Activated CD4-positive, alpha-beta T cell treated with anti-CD3 and anti-CD28 coated beads, Interleukin-2, Interleukin-6, amounts not matched to agents 100 ng/mL and 50 ng/mL, durations not matched to agents 16 hours and 8 hours (primary cell): ENCODE data around the gene STARD8.
"Not testable (repeated sequence)": the region's sequence is repeated elsewhere in the genome, so short reads cannot be mapped to it uniquely, and the experiment has no call there.

Experiments used
- DNase-seq: peaks from one replicate; pipeline ENCODE4 v3.0.0-alpha.2; 2020

Gene STARD8

DNA sequence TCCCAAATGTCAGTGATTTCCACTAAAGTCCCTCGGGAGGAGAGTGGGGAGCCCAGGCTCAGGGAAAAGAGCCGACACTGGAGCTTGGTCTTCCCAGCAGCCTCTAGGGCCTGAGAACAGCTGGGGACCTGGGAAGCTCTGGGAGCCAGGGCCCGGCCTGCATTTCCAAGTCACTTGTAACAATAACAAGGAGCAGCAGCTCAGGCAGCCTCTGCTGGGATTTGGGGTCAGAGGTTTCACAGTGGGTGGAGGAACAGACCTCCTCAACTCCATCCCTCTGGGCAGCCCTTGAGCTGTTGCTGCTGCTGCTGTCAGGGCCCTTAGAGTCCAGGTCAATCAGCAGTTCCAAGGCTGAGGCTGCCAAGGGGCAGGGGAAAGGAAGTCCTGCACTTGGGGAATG, 11.1 kb downstream of the STARD8 start:
- no peak for DNase-seq

DNA sequence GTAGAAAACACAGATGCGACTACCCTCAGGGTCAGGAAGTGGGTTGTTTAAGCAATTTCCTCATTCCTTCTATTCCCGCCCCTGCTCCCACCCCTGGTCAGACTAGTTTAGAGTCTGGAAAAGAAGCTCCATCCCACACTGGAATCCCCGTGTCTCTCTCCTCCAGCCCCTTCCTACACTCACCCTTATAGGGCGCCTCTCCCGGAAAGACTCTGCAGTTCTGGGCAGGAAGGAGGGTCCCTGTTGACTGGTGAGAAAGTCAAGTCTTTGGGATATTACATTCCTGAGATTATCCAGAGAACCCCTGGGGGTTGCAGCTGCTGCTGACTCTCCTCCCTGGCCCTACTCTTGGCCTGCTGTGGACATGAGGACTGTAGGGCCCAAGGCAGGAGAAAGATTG, 11.9 kb downstream of the STARD8 start:
- DNase-seq = no peak

DNA sequence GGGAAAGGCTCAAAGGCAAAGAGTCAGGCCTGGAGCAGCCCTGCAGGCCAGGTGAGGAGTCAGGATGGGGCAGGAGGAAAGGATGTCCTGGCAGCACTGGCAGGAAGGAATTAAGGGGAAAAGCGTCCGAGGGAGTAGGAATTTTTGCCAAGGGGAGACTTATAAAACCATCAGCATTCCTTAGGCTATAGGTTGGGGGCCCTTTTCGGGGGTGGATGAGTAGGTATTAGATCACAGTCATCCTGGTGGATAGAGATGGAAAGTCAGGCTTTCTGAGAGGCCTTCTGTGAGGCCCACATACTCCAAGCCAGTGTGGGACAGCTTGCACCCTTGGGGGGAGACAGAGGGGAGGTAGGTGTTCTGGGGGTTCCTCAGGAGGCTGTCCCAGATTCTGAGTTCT, 12.3 kb downstream of the STARD8 start:
- DNase-seq = no peak

DNA sequence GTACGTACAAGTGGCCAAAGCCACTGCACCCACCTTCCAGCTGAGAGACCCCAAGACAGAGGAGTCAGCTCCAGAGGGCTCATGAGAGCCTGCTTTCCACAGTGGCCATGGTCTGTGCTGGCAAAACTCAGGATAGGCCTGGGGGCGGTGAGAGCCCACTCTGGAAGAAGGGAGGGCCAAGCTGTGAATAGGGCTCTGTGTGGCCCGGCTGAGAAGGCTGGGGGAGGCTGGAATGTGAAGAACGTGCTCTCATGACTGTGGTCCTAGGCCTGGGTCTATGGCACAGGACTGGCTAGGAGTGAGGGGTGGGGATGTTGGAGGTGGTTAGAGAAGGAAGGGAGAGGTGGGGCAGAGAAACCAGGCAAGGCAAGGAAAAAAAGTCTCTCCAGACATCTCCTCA, 13.3 kb downstream of the STARD8 start:
- no peak for DNase-seq

DNA sequence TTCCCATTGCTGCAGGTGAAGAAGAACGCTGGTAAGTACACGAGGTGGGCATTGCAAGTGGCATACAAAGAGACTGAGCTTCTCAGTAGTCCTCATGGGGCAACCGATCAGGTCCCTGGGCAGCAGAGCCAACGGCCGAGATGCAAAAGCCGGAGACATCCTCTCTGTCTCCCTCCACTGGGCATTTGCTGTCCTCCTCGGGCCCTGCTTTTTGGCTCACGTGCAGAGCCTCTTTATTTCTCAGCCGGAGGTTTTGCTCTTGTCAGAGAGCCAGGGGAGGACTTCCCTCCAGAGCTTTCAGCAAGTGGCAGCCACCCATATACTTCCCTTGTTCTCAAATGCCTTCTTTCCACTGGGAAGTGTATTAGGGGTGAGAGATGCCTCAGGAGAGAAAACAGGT, 18.0 kb downstream of the STARD8 start:
- no peak for DNase-seq

DNA sequence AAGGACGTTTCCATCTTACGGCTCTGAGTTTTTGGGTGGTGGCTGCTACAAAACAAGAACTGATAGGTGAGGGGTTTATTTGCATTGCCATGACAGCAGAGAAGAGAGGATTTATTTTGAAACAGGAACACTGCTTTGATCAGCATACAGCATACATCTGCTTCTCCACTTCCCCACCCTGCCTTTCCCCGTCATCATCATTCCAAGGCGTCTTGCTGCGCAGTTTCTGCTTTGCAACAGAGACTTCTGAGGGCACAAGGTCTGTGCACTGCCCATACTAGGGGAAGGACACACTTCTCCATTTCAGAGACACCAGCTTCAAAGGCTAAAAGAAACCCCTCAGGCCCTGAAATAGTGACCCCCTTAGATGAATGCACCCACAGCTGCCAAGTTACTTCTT, 19.1 kb downstream of the STARD8 start:
- DNase-seq = no peak

DNA sequence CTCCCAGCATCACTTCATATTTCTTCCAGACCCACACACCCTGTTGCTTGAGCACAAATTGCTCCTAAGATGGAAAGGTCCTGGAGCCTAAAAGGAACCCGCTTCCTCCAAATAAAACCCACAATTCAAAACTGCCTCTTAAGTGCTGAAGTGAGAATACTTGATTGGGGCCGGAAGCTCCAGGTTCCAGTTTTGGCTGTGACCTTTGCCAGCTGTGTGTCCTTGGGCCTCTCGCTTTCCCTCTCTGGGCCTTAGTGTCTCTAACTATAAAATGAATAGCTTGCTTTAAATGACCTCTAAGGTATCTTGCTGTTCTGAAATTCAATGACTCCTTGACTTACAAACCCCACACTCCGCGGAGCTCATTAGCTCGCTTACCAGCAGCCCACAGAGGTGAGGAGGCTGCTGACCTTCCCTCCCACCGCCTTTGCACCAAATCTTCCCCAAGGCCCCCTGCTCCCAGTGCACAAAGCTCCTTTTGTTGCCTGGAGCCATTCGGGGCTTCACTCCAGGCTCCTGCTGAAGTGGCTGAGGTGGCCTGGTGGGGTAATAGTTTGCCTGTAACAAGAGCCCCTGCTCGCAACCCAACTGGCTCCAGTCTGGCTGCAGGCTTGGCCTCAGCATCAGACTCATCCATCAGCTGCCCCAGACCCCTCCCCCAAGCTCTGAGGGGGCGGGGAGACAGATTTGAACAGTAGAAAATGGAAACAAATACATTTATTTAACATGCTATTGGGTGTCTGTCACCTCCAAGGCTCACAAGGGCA, 21.8 kb downstream of the STARD8 start:
- no peak for DNase-seq

DNA sequence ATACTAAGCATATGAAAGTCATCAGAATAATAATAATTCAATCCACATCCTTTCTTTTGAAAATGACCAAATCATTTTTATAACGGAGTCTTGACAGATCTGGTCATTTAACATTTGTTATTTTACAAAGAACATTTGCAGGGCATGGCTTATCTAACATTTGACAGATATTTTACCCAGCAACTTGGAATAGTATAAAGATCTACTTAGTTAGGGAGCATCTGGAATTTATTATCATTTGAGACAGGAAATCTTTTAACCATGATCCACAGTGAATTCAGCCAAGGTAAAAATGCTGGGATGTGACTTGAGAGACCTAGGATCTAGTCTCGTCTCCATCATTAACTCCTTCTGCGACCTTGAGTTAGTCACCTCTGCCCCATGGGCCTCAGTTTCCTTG, 22.4 kb downstream of the STARD8 start:
- no peak for DNase-seq

DNA sequence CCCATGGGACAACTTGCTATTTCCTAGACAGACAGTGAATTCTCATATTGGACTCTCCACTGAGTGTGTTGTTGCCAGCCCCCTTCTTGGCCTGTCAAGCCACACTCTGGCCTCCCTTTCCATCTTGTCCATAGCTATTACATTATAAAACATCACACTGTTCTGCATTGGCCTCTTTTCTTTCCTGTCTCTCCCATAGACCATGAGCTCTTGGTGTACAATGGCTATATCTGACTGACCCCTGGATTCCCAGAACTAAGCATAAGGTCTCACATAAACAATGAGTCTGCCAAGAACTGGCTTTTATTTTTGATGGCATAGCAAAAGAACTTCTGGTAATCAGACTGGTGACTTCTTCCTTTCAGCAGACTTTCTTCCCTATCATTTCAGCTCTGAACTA, 23.8 kb downstream of the STARD8 start:
- no peak for DNase-seq

DNA sequence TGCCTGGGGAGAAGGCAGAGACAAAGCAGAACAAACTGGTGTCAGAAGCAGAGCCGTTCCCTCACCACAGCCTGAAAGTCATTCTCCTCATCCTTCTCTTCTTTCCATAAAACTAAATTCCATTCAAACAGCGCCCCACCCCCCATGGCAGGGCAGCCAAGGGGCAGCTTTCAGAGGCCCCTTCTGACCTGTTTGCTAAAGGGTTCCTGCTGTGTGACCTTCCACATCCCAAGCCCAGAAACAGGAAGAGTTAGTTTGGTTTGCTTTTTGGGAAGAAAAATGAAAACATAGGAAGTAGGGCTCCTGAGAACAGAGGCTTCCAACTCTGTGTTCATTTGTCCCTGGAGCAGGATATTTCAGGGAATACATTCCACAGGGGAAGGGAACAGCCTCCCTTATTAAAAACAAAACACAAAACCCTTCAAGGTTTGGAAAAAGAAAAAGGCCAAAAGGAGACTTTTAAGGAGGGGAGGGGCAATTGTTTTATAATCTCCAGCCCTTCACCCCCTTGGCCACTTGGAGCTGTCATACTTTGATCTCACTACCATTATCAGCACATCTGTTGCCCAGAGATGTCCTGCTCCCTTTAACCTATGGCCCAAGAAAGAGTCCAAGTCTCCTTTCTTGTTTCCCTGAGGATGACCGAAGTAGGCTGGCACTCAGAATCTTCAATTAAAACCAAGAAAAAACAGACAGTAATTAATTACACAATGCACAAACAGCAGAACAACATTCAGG, 25.3 kb downstream of the STARD8 start:
- DNase-seq = no peak

DNA sequence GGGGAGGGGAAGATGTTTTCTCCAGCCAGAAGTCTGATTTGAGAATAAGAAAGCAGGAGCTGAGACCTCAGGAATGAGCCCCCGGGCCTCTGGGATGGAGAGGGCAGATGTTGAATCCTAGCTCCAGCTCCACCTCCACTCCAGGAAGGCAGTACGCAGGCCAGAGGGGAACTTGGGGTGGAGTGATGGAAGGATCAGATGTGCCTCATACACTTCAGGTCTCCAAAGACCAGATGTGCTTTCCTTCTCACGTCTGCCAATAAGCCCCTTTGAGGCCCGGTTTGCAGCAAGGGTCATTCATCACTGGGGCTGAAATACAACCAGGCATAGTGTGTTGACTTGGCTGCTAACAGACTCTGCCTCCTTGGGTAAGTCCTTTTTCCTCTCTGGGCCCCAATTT, 28.1 kb downstream of the STARD8 start:
- no peak for DNase-seq

DNA sequence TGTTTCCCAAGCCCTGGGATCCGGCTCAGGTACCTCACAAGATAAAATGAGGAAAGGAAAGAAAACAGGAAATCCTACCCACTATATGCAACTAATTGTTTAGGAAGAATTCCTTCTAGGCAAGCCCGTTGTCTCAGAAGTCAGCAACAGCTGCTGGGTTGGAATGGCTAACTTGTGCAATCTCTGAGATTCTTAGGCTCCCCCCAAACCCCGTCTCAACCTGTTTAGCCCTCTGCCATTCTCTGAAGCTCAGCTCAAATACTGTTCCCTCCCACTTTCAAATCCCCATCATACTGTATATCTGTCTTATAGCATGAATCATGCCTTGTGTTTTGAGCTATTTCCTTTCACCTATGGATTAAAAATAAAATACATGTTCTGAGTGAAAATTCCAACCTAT, 28.9 kb downstream of the STARD8 start:
- no peak for DNase-seq

DNA sequence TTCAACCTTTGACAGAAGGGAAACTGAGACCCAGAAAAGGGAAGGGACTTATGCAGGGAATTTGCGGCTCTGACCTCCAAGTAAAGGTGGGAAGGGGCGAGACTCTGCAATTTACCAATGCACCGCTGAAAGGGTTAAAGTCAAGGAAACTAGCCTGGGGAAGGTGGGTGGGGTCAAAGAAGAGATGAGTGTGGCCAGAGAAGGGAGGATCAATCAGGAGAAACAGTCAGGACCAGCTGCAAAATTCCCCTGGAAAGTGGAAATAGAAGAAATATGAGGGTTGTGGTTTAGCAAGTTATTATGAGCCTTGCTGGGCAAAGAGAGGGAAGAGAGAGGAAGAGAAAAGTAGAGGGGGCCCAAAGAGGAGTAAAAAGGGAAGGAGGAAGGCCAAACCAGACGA, 30.5 kb downstream of the STARD8 start:
- DNase-seq = no peak

DNA sequence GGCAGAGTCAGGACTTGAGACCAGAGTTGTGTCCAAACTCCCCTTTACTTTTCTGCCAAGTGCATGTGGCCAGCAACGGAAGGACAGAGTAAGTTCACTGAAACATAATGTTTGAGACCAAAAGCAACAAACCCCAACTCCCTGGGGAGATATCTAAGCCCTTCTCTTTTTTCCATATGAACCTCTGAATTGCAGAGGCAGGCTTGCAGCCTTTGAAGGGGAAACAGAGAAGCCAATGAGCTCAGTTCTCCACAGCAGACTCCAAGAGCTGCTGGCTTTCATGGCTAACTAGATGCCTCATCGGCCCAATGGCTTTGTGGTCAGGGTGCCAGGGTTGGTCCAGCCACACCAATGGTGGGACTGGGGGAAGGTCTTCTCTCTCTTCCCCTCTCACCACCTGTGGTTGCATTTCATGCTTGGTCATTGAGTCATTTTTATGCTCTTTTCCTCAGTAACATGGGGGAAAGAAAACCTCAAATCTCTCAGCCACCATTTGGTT, 34.0 kb downstream of the STARD8 start:
- peak; percentile 5 for DNase-seq

DNA sequence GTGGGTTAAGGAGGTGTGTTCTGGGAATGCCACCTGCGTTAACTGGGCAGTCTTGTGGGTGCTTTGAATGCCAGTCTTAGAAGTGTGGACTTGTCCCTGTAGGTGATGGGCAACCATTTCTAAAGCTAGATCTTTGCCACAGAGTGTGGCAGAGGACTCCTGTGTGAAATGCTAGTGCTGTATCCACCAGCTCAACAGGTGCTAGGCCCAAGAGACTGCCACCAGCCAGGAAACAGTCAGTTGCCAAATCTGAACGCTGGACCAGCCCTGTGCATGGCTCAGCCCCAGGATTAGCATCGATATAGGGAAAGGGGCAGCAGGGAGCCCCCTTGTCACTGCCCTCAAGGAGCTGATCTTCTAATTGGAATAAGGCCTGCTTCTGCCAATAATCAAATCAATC, 35.3 kb downstream of the STARD8 start:
- DNase-seq = no peak

DNA sequence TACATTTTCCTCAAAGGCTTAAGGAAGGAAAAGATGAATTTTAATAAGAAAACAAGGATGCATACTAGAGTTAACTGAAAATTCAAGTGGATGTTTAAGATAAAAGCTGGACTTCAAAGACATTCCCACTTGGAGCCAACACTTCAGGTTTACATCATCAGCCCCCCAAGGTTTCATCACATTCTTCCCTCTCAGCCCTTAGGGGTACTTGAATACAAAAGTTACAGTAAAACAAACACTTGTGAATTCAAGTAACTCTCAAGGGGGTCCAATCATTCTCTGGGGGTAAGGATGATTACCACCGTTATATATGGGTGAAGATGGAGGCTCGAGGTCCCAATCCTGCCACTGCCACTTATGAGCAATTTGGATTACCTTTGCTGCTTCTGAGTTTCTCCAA, 36.1 kb downstream of the STARD8 start:
- no peak for DNase-seq

DNA sequence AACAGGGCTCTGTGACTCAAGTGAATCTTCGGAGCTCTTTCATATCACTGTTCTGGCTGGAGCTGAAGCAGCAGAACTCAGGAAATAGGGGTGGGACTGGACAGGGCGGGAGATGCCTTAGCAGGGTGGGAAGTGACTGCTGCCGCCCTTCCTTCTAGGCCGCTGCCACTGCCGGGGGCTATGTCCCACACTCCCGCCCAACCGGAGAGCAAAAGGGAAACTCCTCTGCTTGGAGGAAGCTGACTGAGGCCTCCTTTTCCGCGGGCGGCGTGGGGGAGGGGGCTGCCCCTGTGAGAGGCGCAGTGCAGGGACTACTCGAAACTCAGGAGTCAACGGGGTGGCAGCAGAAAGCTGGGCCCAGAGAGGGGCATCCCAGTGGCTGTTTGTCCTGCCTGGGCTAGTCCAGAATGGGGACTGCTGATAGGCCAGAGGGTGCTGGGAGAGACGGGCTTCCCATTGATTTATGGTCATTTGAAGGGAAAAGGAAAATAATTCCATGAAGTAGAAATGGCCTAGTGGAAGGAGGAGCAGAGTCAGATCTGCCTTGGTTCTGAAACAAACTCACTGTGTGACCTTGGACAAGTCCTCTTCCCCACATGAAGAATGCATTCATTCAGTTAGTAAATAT, 36.9 kb downstream of the STARD8 start:
- DNase-seq = peak; percentile 15

DNA sequence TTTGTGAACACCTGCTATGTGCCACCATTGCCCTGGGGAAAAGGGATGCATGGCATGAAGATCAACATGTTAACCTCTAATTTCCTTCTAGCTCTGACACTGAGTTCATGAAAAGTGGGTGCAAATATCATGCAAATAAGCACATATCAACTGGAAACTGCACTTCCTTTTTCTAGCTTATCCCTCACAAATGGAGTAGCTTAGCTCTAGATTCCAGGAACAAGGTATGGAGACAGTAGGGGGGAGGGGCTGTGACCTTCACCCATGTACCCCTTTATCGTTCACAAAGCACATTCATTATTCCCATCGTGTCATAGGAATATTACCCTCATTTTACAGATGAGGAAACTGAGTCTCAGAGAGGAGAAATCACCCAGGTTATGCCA, 37.4 kb downstream of the STARD8 start:
- no peak for DNase-seq

DNA sequence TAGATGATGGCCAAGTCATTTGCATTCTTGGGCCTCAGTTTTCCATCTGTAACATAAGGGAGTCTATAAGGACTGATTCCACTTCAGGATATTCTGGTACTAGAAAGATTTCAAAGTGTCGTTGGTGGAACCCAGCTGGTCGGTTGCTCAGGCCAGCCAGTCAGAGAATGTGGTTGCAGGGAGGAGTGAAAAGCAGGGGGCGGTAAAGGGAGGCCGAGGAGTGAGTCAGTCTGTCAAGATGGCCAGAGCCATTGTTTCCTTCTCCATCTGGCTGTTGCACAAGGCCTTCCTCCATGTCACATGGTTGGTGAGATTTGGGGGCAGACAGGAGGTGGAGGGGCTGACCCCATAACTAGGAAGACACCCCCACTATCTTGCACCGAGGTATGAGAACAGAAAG, 38.2 kb downstream of the STARD8 start:
- no peak for DNase-seq

DNA sequence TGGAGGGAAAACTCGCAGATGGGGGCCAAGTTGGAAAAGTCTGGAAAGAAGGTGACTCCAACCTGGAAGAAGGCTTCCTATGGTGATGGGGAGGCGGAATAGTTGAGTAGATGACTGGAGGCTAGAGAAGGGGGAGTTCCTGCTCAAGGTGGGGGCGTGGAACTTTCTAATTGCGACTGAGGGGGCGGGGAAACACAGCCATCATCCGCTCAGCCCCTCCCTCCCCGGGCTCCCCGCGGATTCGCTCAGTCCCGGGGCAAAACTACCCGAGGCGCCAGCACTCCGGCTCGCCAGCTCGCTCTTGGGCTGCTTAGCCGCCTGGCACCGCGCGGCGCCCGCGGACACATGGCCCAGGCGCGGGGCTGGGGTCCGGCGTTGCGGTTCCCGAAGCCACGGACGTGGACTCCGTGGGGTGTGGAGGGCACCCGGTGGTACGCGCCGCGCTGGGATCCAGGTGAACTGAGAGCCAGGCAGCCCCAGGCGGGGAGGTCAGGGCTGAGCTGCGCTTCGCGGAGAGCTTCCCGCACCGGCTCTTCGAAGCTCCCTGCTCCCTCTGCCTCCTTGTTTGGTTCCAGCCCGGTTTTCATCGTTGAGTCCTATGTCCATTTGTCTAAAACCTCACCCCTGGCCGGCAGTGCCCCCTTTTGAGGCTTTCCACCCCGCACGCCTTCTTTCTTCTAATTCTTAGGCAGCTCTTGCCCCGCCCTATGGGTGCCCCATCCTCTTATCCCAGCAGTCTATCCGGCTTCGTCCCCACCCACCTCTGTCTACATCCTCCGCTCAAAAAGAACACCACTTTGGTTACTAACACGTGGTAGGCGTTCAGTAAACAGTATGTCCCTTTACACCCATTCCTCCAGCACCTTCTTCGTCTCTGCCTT, 38.9 kb downstream of the STARD8 start:
- peak; percentile 27 for DNase-seq

DNA sequence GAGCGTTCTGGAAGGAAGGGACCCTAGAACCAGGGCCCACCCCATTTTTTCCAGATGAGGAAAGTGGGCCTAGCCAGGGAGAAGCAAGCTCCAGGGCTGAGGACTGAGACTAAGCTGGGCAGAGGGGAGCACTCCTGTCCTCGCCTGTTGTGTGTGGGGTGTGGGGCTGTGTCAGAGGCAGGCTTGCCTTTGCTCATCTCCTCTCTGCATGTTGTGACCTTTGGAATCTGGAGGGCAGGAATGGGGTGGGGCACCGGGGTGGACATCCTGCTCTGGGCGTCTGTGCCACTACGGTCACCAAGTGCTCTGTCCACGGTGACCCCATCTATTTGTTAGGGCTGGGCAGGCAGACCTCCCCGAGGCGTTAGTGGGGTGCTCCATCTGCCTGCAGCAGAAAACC, 41.5 kb downstream of the STARD8 start:
- not testable (repeated sequence) for DNase-seq

DNA sequence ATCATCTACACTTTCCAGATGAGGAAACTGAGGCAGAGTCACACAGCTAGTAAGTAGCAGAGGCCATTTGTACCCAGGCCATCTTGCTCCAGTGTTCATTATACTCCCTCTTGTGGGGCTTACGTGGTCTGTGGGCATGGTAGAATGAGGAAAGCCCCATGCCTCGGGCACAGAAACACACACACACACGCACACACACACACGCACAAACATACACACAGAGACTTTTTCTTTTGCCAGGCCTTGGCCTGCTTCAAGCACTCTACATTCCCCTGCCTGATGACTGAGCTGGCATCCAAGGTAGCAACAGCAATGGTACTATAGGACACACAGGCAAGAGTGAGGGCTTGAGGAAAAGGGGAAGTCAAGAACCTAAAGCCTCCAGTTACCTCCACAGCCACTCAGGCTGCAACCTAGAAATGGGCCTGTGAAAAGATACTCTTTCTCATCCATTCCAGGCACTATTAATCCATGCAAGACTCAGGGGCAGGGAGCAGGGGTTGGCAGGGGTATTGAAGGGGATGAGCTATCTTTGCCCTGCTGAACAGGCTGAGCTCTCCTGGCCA, 43.6 kb downstream of the STARD8 start:
- no peak for DNase-seq

DNA sequence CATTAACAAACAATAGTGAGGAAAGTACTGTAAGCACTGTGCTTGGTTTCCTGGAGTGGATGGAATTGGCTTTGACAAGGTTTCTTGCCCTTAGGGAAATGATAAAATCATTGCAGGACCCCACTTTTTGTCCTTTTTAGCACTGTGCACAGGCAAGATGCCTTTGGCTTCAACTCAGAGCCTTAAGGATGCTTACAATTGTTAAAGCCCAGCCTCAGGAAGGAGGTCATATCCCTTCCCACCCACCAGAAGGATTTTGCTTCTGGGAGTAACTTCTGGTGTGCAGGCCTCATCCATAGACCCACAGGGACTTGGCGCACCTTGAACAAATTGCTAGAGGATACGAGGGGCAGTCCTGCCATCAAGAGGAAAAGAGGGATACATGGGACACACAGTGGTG, 44.5 kb downstream of the STARD8 start:
- no peak for DNase-seq
